Caco-2 (cell line): ENCODE measurements around the gene USP26. TPM values are rescaled to one million over a fixed set of nuclear protein-coding genes. Genes with fewer than 3 reads are reported as not detected.
"Not testable (repeated sequence)": the region's sequence is repeated elsewhere in the genome, so short reads cannot be mapped to it uniquely, and the experiment has no call there.

Experiments
- BruUV-seq: library from RNA; stranded (reverse); fragments of 400-500 nt; replicated peaks from 2 replicates; lab custom pipeline; 2021; lab: Mats Ljungman, UMichigan
- CTCF ChIA-PET: fragments of 300-600 bp; sonication (Branson Sonifier 250); formaldehyde crosslinking; loops from one replicate; lab custom pipeline; 2022; ENCODE audit warnings: antibody characterized with exemption; lab: Charles Lee
- POLR2A ChIA-PET: fragments of 300-600 bp; sonication (Branson Sonifier 250); formaldehyde crosslinking; loops from one replicate; lab custom pipeline; 2022; ENCODE audit warnings: antibody characterized with exemption; lab: Charles Lee
- DNase-seq, 2 experiments: peaks; one replicate each; pipeline versions ENCODE4 v3.0.0 to v3.0.0-alpha.2; 2020 to 2022
- H3K27me3 ChIP-seq: replicated peaks from 2 replicates; pipeline ENCODE4 v1.6.0; 2011; ENCODE audit warnings: low read length; ENCODE audit not compliant: control insufficient read depth, insufficient read depth
- H3K36me3 ChIP-seq: 2 replicates; pipeline ENCODE4 v1.5.1; 2011; ENCODE audit warnings: low read length; ENCODE audit not compliant: control insufficient read depth, insufficient read depth
- H3K4me1 ChIP-seq: fragments of 250-450 bp; sonication (Bioruptor Pico); 2 replicates; pipeline ENCODE4 v1.5.1; 2020; ENCODE audit warnings: mild to moderate bottlenecking
- H3K4me3 ChIP-seq: 2 replicates; pipeline ENCODE4 v1.5.1; 2011; ENCODE audit warnings: low read depth, mild to moderate bottlenecking, control low read depth, low read length
- H3K9me3 ChIP-seq: fragments of 250-450 bp; sonication (Bioruptor Pico); 2 replicates; pipeline ENCODE4 v1.5.1; 2020; ENCODE audit warnings: mild to moderate bottlenecking, moderate library complexity
- H3K27ac Mint-ChIP-seq: one replicate; pipeline ENCODE4 v1.8.0; 2022; ENCODE audit warnings: mixed read lengths; ENCODE audit not compliant: unreplicated experiment
- H3K27me3 Mint-ChIP-seq: one replicate; pipeline ENCODE4 v1.8.0; 2022; ENCODE audit warnings: mixed read lengths; ENCODE audit not compliant: insufficient read depth, unreplicated experiment
- H3K36me3 Mint-ChIP-seq: one replicate; pipeline ENCODE4 v1.8.0; 2022; ENCODE audit warnings: mild to moderate bottlenecking, mixed read lengths; ENCODE audit not compliant: insufficient read depth, unreplicated experiment
- H3K4me1 Mint-ChIP-seq: one replicate; pipeline ENCODE4 v1.8.0; 2022; ENCODE audit warnings: low read depth, mixed read lengths; ENCODE audit not compliant: unreplicated experiment
- H3K4me3 Mint-ChIP-seq: one replicate; pipeline ENCODE4 v1.8.0; 2022; ENCODE audit warnings: mild to moderate bottlenecking, moderate library complexity, mixed read lengths; ENCODE audit not compliant: unreplicated experiment
- H3K9me3 Mint-ChIP-seq: one replicate; pipeline ENCODE4 v1.8.0; 2022; ENCODE audit warnings: mixed read lengths; ENCODE audit not compliant: unreplicated experiment
- intact Hi-C: fragments of 100-400 bp; cut with micrococcal nuclease; formaldehyde crosslinking; loops from one replicate; pipeline ENCODE4 v1.10.0; 2022; ENCODE audit not compliant: unreplicated experiment
- total RNA-seq: library from RNA; stranded (reverse); gene quantifications from 2 replicates; pipeline ENCODE4 v1.2.3, GENCODE V29; 2022
- TF ChIP-seq, protein P1 (sequence below), 2 experiments: fragments of 200-600 bp in 1 of 2; IDR thresholded peaks; 1 replicate in 1 of 2; 2 replicates in 1 of 2; pipeline versions ENCODE4 v1.5.1 to v1.8.0; 2011 to 2022; ENCODE audit warnings: antibody characterized with exemption in 1 of 2, control low read depth in 1 of 2, inconsistent platforms in 1 of 2, low read depth in 1 of 2, low read length in 1 of 2, mild to moderate bottlenecking in 1 of 2, moderate library complexity in 1 of 2; ENCODE audit not compliant: insufficient read depth in 1 of 2, severe bottlenecking in 1 of 2, unreplicated experiment in 1 of 2

Gene USP26
- total RNA-seq, 1 experiment from 2014 or later = not detected

DNA sequence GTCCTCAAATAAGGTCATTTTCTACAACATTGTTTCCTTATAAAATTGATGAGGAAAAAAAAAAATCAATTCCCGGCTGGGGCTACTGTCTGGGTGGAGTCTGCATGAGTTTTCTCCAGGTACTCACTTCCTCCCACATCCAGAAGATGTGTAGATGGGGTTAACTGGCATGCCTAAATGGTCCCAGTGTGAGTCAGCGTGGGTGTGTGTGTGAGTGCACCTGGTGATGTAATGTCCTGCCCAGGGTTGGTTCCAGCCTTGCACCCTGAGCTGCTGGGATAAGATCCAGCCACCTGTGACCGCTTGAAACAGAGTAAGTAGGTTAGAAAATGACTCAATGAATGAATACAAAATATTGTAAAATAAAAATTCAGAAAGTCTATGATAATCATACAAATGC, 11.1 kb downstream of the USP26 start:
- H3K36me3 ChIP-seq = no peaks in the 10 kb centered on the region
- H3K4me3 ChIP-seq = no peak overlapping the region
- H3K9me3 ChIP-seq = no peaks in the 10 kb centered on the region
- no TSS peak for BruUV-seq
- Mint-ChIP-seq H3K27ac (no peak overlapping the region), H3K9me3 (no peaks in the 10 kb centered on the region), H3K27me3 (no peaks in the 10 kb centered on the region), H3K4me3 (no peak overlapping the region), H3K4me1 (no peaks in the 10 kb centered on the region), H3K36me3 (no peaks in the 10 kb centered on the region)
- CTCF ChIA-PET = no interaction called here
- POLR2A ChIA-PET = no interaction called here
- intact Hi-C loops = no loop called here
- H3K4me1 ChIP-seq = no peaks in the 10 kb centered on the region
- TF ChIP-seq, protein P1, sequence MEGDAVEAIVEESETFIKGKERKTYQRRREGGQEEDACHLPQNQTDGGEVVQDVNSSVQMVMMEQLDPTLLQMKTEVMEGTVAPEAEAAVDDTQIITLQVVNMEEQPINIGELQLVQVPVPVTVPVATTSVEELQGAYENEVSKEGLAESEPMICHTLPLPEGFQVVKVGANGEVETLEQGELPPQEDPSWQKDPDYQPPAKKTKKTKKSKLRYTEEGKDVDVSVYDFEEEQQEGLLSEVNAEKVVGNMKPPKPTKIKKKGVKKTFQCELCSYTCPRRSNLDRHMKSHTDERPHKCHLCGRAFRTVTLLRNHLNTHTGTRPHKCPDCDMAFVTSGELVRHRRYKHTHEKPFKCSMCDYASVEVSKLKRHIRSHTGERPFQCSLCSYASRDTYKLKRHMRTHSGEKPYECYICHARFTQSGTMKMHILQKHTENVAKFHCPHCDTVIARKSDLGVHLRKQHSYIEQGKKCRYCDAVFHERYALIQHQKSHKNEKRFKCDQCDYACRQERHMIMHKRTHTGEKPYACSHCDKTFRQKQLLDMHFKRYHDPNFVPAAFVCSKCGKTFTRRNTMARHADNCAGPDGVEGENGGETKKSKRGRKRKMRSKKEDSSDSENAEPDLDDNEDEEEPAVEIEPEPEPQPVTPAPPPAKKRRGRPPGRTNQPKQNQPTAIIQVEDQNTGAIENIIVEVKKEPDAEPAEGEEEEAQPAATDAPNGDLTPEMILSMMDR (IDR thresholded peaks at IDR 0.05; ENCODE audit: insufficient read depth in 1 of 2, low read depth in 1 of 2, low read length in 1 of 2, severe bottlenecking in 1 of 2, unreplicated experiment in 1 of 2) = no peak
- no peak for DNase-seq
- no peaks in the 10 kb centered on the region for H3K27me3 ChIP-seq

DNA sequence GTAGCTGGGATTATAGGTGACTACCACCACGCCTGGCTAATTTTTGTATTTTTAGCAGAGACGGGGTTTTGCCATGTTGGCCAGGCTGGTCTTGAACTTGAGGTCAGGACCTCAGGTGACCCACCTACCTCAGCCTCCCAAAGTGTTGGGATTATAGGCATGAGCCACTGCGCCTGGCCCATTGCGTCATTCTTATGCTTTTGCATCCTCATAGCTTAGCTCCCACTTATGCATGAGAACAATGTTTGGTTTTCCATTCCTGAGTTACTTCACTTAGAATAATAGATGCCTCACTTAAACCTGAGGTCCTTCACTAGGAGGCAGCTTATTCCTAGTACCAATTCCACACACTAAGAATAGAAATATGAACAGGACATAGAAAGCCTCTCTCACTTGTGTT, 11.9 kb downstream of the USP26 start:
- H3K27me3 ChIP-seq, CTCF ChIA-PET, H3K4me3 Mint-ChIP-seq, DNase-seq, POLR2A ChIA-PET, BruUV-seq, intact Hi-C loops, H3K36me3 Mint-ChIP-seq, H3K4me1 Mint-ChIP-seq, H3K36me3 ChIP-seq, H3K27ac Mint-ChIP-seq, H3K4me1 ChIP-seq, H3K4me3 ChIP-seq, H3K27me3 Mint-ChIP-seq, H3K9me3 Mint-ChIP-seq, H3K9me3 ChIP-seq: not testable (repeated sequence)

DNA sequence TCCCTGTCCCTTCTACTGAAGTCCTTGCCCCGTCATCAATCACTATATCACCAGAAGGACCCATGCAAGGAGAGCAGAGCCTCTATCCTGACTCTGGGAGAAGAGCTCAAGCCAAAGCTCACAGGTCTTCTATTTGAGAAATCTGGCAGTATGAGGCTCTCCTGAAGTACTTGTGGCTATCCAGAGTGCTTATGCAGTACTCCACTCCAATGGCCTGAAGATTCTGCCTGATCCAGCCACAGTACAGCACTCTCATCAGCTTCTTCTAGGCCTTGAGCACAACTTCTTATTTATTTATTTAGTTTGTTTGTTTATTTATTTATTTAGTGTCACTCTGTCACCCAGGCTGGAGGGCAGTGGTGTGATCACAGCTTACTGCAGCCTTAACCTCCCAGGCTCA, 13.0 kb downstream of the USP26 start:
- no peak overlapping the region for H3K4me3 ChIP-seq
- H3K36me3 ChIP-seq = no peaks in the 10 kb centered on the region
- ChIA-PET POLR2A (no interaction called here), CTCF (no interaction called here)
- intact Hi-C loops = no loop called here
- no peaks in the 10 kb centered on the region for H3K4me1 ChIP-seq
- no TSS peak for BruUV-seq
- no peaks in the 10 kb centered on the region for H3K9me3 ChIP-seq
- H3K27me3 Mint-ChIP-seq = peaks cover 4% of the 10 kb centered on the region
- no peaks in the 10 kb centered on the region for H3K27me3 ChIP-seq
- H3K9me3 Mint-ChIP-seq = no peaks in the 10 kb centered on the region
- no peaks in the 10 kb centered on the region for H3K36me3 Mint-ChIP-seq
- H3K27ac Mint-ChIP-seq = no peak overlapping the region
- TF ChIP-seq, protein P1 (IDR thresholded peaks at IDR 0.05; ENCODE audit: insufficient read depth in 1 of 2, low read depth in 1 of 2, low read length in 1 of 2, severe bottlenecking in 1 of 2, unreplicated experiment in 1 of 2) = no peak
- no peaks in the 10 kb centered on the region for H3K4me1 Mint-ChIP-seq
- DNase-seq = no peak
- H3K4me3 Mint-ChIP-seq = no peak overlapping the region

DNA sequence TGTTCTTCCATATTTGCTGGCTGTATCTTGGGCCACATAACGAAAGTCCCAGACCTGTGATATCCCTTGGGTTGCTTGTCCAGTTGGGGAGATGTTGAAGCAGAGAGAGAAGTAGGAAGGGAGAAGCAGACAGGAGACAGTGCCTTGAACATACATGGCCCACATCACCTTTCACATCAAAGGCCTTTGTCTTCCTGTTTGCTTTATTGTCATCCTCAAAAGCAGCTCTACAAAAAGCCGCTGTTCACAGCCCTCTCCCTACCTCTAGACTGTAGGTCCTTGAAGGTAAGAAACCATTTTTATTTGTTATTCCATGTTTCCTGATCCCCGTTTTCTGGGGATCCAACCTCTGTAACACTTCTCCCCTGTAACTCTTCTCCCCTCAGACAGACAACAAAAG, 14.9 kb downstream of the USP26 start:
- no TSS peak for BruUV-seq
- no peaks in the 10 kb centered on the region for H3K4me1 Mint-ChIP-seq

DNA sequence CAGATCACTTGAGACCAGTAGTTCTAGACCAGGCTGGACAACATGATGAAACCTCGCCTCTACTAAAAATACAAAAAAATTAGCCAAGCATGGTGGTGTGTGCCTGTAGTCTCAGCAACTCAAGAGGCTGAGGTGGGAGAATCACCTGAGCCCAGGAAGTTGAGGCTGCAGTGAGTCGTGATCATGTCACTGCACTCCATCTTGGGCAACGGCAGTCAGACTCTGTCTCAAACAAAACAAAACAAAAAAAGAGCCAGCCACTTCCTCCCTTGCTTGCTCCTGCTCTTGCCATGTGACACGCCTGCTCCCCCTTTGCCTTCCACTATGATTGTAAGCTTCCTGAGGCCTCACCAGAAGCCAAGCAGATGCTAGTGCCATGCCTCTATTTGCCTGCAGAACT, 19.1 kb downstream of the USP26 start:
- H3K4me3 Mint-ChIP-seq, DNase-seq, intact Hi-C loops: not testable (repeated sequence)

More for the DNA sequence above, 14.9 kb downstream of the USP26 start:
- DNase-seq = no peak
- ChIA-PET POLR2A (no interaction called here), CTCF (no interaction called here)
- Histone ChIP-seq H3K4me3 (no peak overlapping the region), H3K9me3 (no peaks in the 10 kb centered on the region), H3K27me3 (no peaks in the 10 kb centered on the region), H3K4me1 (no peaks in the 10 kb centered on the region), H3K36me3 (no peaks in the 10 kb centered on the region)
- Mint-ChIP-seq H3K36me3 (no peaks in the 10 kb centered on the region), H3K4me3 (no peak overlapping the region), H3K9me3 (no peaks in the 10 kb centered on the region), H3K27me3 (peaks cover 4% of the 10 kb centered on the region), H3K27ac (no peak overlapping the region)
- TF ChIP-seq, protein P1 (IDR thresholded peaks at IDR 0.05; ENCODE audit: insufficient read depth in 1 of 2, low read depth in 1 of 2, low read length in 1 of 2, severe bottlenecking in 1 of 2, unreplicated experiment in 1 of 2) = no peak
- intact Hi-C loops = no loop called here

More for the DNA sequence above, 19.1 kb downstream of the USP26 start:
- H3K4me3 ChIP-seq, H3K4me1 Mint-ChIP-seq, H3K36me3 Mint-ChIP-seq, BruUV-seq, H3K9me3 Mint-ChIP-seq, H3K27ac Mint-ChIP-seq, H3K4me1 ChIP-seq, CTCF ChIA-PET, H3K9me3 ChIP-seq, POLR2A ChIA-PET, H3K36me3 ChIP-seq, H3K27me3 ChIP-seq, H3K27me3 Mint-ChIP-seq: not testable (repeated sequence)
